ENCODE data around the gene MTTP. TPM values are rescaled to one million over a fixed set of nuclear protein-coding genes. Genes with fewer than 3 reads are reported as not detected.

Gene MTTP
- total RNA-seq (2021; ENCODE audit: unreplicated experiment) (0.20 TPM), Bru-seq, nascent RNA (percentile 20 among the genes with signal in this experiment), BruChase-seq, experiment 1, labeled RNA remaining after a 6-hour chase (percentile 17 among the genes with signal in this experiment), BruChase-seq, experiment 2, labeled RNA remaining after a 2-hour chase (percentile 16 among the genes with signal in this experiment)
- polyA plus RNA-seq (2012) = 0.07 and 0.27 TPM in 2 replicates
- long read RNA-seq = 0 reads

DNA sequence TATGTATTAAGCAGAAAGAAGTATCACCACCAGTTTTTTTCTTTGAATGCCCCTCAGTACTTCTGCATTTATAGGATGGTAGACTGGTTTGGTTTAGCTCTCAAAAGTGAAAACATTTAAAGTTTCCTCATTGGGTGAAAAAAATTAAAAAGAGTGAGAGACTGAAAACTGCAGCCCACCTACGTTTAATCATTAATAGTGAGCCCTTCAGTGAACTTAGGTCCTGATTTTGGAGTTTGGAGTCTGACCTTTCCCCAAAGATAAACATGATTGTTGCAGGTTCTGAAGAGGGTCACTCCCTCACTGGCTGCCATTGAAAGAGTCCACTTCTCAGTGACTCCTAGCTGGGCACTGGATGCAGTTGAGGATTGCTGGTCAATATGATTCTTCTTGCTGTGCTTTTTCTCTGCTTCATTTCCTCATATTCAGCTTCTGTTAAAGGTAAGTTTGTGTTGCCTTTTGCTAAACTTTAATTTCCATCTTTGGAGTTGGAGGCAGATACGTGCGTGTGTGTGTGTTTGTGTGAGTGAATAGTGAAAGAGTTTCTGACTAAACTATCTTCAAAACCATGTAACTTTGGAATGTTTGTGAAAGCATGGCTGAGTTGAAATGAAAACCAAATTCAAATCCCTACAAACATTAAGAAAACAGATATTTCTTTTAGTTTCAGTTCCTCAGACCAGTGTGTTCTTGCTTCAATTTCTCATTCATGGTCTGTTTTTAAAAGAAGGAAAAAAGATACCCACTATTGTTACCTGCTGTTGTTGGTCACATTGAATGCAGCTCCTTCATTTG lies at the start of gene MTTP:
Gene MTTP (plus strand): TSS at position 295 of the 795 bp plus-strand sequence. CDS start 86 bp downstream, at position 381.
- ChIA-PET CTCF (no interaction called here), RAD21 (ENCODE audit: low non-redundant PET in 1 of 2, low total read pairs in 2 of 2, uncharacterized antibody in 2 of 2, unreplicated experiment in 2 of 2) (no interaction called here), POLR2A (no interaction called here)
- H3K27ac ChIP-seq (ENCODE audit: low read depth, low read length) = no peak within 1 kb of the TSS
- intact Hi-C loops (cut with micrococcal nuclease) = no loop called here
- no peaks in the 10 kb centered on the region for H4K20me1 ChIP-seq (ENCODE audit: insufficient read depth)
- no peaks in the 10 kb centered on the region for H3K27me3 ChIP-seq (ENCODE audit: insufficient read depth, low read length)
- H3K4me2 ChIP-seq (ENCODE audit: low read length) = no peak within 1 kb of the TSS
- H3K79me2 ChIP-seq (ENCODE audit: insufficient read depth, low read length) = no peaks in the 10 kb centered on the region
- no peak within 1 kb of the TSS for H3K9ac ChIP-seq (ENCODE audit: low read length)
- no peaks in the 10 kb centered on the region for H3K36me3 ChIP-seq (ENCODE audit: control insufficient read depth in 1 of 2, insufficient read depth in 2 of 2, low read length in 2 of 2)
- no peaks in the 10 kb centered on the region for H3K9me3 ChIP-seq (ENCODE audit: control insufficient read depth in 1 of 2, insufficient read depth in 1 of 2, low read depth in 1 of 2, low read length in 2 of 2)
- BruUV-seq (replicated peaks) = no TSS peak
- ATAC-seq (no peak), DNase-seq (ENCODE audit: low read depth, low spot score) (no peak)
- H3K4me1 ChIP-seq (ENCODE audit: control insufficient read depth in 1 of 2, insufficient read depth in 2 of 2, low read length in 2 of 2) = no peaks in the 10 kb centered on the region
- no peaks in the 10 kb centered on the region for H3K9me2 ChIP-seq (ENCODE audit: insufficient read depth)
- H3K4me3 ChIP-seq (replicated peaks in 1 of 2; ENCODE audit: low read depth in 1 of 2, low read length in 2 of 2) = no peak within 1 kb of the TSS
- no peak within 1 kb of the TSS for H2AFZ ChIP-seq (ENCODE audit: low read depth, low read length, poor library complexity, severe bottlenecking)
- TF ChIP-seq CEBPB (IDR thresholded peaks at IDR 0.05; ENCODE audit: low read depth) (no peak), JUND (IDR thresholded peaks at IDR 0.05) (no peak), ZFX (IDR thresholded peaks at IDR 0.05) (no peak), EGR1 (IDR thresholded peaks at IDR 0.05; ENCODE audit: low read depth) (no peak)
- TF ChIP-seq, protein P1, sequence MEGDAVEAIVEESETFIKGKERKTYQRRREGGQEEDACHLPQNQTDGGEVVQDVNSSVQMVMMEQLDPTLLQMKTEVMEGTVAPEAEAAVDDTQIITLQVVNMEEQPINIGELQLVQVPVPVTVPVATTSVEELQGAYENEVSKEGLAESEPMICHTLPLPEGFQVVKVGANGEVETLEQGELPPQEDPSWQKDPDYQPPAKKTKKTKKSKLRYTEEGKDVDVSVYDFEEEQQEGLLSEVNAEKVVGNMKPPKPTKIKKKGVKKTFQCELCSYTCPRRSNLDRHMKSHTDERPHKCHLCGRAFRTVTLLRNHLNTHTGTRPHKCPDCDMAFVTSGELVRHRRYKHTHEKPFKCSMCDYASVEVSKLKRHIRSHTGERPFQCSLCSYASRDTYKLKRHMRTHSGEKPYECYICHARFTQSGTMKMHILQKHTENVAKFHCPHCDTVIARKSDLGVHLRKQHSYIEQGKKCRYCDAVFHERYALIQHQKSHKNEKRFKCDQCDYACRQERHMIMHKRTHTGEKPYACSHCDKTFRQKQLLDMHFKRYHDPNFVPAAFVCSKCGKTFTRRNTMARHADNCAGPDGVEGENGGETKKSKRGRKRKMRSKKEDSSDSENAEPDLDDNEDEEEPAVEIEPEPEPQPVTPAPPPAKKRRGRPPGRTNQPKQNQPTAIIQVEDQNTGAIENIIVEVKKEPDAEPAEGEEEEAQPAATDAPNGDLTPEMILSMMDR (IDR thresholded peaks at IDR 0.05 in 2 of 3, conservative IDR thresholded peaks at IDR 0.05 in 1 of 3; ENCODE audit: borderline replicate concordance in 1 of 3, insufficient read depth in 1 of 3, low read depth in 2 of 3, low read length in 2 of 3) = no peak
- TF ChIP-seq, protein P2, sequence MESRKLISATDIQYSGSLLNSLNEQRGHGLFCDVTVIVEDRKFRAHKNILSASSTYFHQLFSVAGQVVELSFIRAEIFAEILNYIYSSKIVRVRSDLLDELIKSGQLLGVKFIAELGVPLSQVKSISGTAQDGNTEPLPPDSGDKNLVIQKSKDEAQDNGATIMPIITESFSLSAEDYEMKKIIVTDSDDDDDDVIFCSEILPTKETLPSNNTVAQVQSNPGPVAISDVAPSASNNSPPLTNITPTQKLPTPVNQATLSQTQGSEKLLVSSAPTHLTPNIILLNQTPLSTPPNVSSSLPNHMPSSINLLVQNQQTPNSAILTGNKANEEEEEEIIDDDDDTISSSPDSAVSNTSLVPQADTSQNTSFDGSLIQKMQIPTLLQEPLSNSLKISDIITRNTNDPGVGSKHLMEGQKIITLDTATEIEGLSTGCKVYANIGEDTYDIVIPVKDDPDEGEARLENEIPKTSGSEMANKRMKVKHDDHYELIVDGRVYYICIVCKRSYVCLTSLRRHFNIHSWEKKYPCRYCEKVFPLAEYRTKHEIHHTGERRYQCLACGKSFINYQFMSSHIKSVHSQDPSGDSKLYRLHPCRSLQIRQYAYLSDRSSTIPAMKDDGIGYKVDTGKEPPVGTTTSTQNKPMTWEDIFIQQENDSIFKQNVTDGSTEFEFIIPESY (IDR thresholded peaks at IDR 0.05; ENCODE audit: extremely low read depth, insufficient replicate concordance, low read length) = no peak

Measured in HCT116 (cell line).